Osteoblast (primary cell): Measurements from ENCODE around the gene ABCA4. TPM values are rescaled to one million over a fixed set of nuclear protein-coding genes. Genes with fewer than 3 reads are reported as not detected.

ENCODE experiments used
- DNase-seq: peaks from one replicate; pipeline ENCODE4 v3.0.0; 2011; ENCODE audit warnings: low spot score, mixed read lengths; ENCODE audit not compliant: insufficient read length; ENCODE audit errors: missing footprints
- H2AFZ ChIP-seq: 2 replicates; pipeline ENCODE4 v1.6.0; 2011; ENCODE audit warnings: mild to moderate bottlenecking, low read length
- H3K27ac ChIP-seq: 2 replicates; pipeline ENCODE4 v1.5.1; 2011; ENCODE audit warnings: mild to moderate bottlenecking, low read depth, low read length, moderate library complexity
- H3K27me3 ChIP-seq: 2 replicates; pipeline ENCODE4 v1.6.0; 2012; ENCODE audit warnings: mild to moderate bottlenecking, control low read depth, inconsistent platforms, low read length, moderate library complexity; ENCODE audit not compliant: insufficient read depth
- H3K36me3 ChIP-seq: 2 replicates; pipeline ENCODE4 v1.5.1; 2011; ENCODE audit warnings: mild to moderate bottlenecking, low read length, control low read depth, moderate library complexity; ENCODE audit not compliant: insufficient read depth
- H3K4me1 ChIP-seq: 2 replicates; pipeline ENCODE4 v1.5.1; 2011; ENCODE audit warnings: mild to moderate bottlenecking, low read length, control low read depth, moderate library complexity; ENCODE audit not compliant: insufficient read depth
- H3K4me2 ChIP-seq: 2 replicates; pipeline ENCODE4 v1.6.0; 2011; ENCODE audit warnings: mild to moderate bottlenecking, low read length; ENCODE audit not compliant: insufficient read depth
- H3K4me3 ChIP-seq: fragments of 200-600 bp; sonication (generic); 3 replicates; pipeline ENCODE4 v1.5.1; 2012; ENCODE audit warnings: mild to moderate bottlenecking, low read length, inconsistent platforms; ENCODE audit not compliant: insufficient read depth
- H3K79me2 ChIP-seq: 2 replicates; pipeline ENCODE4 v1.6.0; 2012; ENCODE audit warnings: mild to moderate bottlenecking, low read length, control low read depth, inconsistent platforms; ENCODE audit not compliant: insufficient read depth
- H3K9me3 ChIP-seq: 2 replicates; pipeline ENCODE4 v1.5.1; 2011; ENCODE audit warnings: low read depth, low read length, control low read depth
- H4K20me1 ChIP-seq: 2 replicates; pipeline ENCODE4 v1.6.0; 2012; ENCODE audit warnings: mild to moderate bottlenecking, low read length, control low read depth; ENCODE audit not compliant: insufficient read depth
- CTCF ChIP-seq: IDR thresholded peaks from 2 replicates; pipeline ENCODE4 v1.5.1; 2011; ENCODE audit warnings: mild to moderate bottlenecking, low read depth, low read length, moderate library complexity; ENCODE audit errors: extremely low read depth
- total RNA-seq: library from RNA; depleted of rRNA; stranded (reverse); fragments of >200 nt; gene quantifications from 2 replicates; pipeline ENCODE4 v1.2.3, GENCODE V29; 2012

Gene ABCA4
- total RNA-seq, 1 donor, result 1.1 TPM

GRCh38 chr1:94022471-94023189 is 98.3 kb downstream of the ABCA4 start:
- Histone ChIP-seq H2AFZ (peak overlapping the region; percentile 55), H3K36me3 (no peaks in the 10 kb centered on the region), H3K4me2 (peak overlapping the region; percentile 60), H4K20me1 (no peaks in the 10 kb centered on the region), H3K4me1 (peaks cover 44% of the 10 kb centered on the region), H3K4me3 (no peak overlapping the region), H3K9me3 (no peaks in the 10 kb centered on the region), H3K27me3 (no peaks in the 10 kb centered on the region), H3K79me2 (no peaks in the 10 kb centered on the region), H3K27ac (peak overlapping the region; percentile 90)
- peak; percentile 97 for DNase-seq
- TF ChIP-seq CTCF, result no peak

- no peak overlapping the region for H3K4me3 ChIP-seq
- H3K4me1 ChIP-seq, result peaks cover 45% of the 10 kb centered on the region
- peak overlapping the region; percentile 90 for H3K27ac ChIP-seq
- no peak for DNase-seq
- no peaks in the 10 kb centered on the region for H3K79me2 ChIP-seq
- H3K36me3 ChIP-seq, result no peaks in the 10 kb centered on the region
- no peaks in the 10 kb centered on the region for H4K20me1 ChIP-seq
- H2AFZ ChIP-seq, result no peak overlapping the region
- TF ChIP-seq CTCF, result no peak
- peak overlapping the region; percentile 12 for H3K4me2 ChIP-seq
- H3K9me3 ChIP-seq, result no peaks in the 10 kb centered on the region
- H3K27me3 ChIP-seq, result no peaks in the 10 kb centered on the region
Observed at GRCh38 chr1:94020764-94021579, 100.0 kb downstream of the ABCA4 start.

GRCh38 chr1:94019327-94019726 is 101.6 kb downstream of the ABCA4 start:
- no peak for DNase-seq
- H3K27me3 ChIP-seq, result no peaks in the 10 kb centered on the region
- no peak for TF ChIP-seq CTCF
- no peaks in the 10 kb centered on the region for H3K79me2 ChIP-seq
- H3K36me3 ChIP-seq, result no peaks in the 10 kb centered on the region
- H3K27ac ChIP-seq, result no peak overlapping the region
- peaks cover 51% of the 10 kb centered on the region for H3K4me1 ChIP-seq
- no peak overlapping the region for H2AFZ ChIP-seq
- no peaks in the 10 kb centered on the region for H4K20me1 ChIP-seq
- no peaks in the 10 kb centered on the region for H3K9me3 ChIP-seq
- H3K4me3 ChIP-seq, result no peak overlapping the region
- H3K4me2 ChIP-seq, result no peak overlapping the region

- H3K4me3 ChIP-seq, result no peak overlapping the region
- no peaks in the 10 kb centered on the region for H3K27me3 ChIP-seq
- no peaks in the 10 kb centered on the region for H4K20me1 ChIP-seq
- DNase-seq, result no peak
- no peak overlapping the region for H3K27ac ChIP-seq
- H3K36me3 ChIP-seq, result no peaks in the 10 kb centered on the region
- H3K79me2 ChIP-seq, result no peaks in the 10 kb centered on the region
- no peak overlapping the region for H3K4me2 ChIP-seq
- peaks cover 39% of the 10 kb centered on the region for H3K4me1 ChIP-seq
- TF ChIP-seq CTCF, result no peak
- no peak overlapping the region for H2AFZ ChIP-seq
- no peaks in the 10 kb centered on the region for H3K9me3 ChIP-seq
Observed at GRCh38 chr1:94017155-94017829, 103.7 kb downstream of the ABCA4 start.
